ENCODE measurements around the gene SLC9A2.
A peak's percentile ranks its signal among the peaks of the same experiment; 100 is the strongest.

The SLC9A2 gene

DNA sequence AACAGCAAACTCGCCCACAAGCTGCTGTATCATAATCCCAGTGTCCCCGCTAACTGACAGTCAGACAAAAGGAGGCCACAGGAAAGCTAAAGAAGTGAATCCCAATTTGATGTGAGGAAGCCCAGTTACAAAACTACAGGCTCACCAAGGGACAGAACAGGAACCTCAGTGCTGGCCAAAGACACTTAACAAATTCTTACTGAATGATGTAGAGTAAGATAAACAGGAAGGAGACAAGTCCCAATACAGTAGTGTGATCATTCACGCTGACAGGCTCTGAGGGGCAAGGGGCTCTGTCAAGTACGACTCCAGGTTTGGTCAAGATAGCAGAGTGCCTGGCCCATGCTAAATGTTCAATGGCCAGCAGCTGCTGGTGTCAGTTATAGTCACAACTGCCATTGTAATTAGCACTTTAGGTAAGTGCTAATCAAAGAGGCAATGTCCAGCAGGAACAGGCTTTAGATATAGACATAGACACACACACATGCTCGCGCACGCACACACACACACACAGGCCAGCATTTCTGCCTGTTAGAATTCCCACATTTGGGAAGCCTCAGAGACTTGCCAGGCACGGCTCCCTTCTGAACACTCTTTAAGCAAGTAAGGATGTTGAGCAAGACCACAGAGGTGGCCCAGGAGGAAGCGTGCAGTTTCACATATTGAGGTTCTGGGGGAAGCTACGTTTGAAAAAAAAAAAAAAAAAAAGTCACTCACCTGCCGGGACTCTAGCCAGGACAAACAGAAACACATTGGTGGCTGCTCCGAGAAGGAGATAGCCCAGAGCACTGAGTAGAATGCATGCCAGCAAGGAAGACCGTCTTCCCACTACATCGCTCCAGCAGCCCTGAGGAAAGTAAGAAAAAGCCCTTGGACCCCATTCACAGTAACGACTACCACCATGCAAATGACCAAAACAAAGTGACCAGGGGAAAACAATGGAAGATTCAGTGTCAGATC lies 107.1 kb downstream of the SLC9A2 start:
- TF ChIP-seq, protein P1, sequence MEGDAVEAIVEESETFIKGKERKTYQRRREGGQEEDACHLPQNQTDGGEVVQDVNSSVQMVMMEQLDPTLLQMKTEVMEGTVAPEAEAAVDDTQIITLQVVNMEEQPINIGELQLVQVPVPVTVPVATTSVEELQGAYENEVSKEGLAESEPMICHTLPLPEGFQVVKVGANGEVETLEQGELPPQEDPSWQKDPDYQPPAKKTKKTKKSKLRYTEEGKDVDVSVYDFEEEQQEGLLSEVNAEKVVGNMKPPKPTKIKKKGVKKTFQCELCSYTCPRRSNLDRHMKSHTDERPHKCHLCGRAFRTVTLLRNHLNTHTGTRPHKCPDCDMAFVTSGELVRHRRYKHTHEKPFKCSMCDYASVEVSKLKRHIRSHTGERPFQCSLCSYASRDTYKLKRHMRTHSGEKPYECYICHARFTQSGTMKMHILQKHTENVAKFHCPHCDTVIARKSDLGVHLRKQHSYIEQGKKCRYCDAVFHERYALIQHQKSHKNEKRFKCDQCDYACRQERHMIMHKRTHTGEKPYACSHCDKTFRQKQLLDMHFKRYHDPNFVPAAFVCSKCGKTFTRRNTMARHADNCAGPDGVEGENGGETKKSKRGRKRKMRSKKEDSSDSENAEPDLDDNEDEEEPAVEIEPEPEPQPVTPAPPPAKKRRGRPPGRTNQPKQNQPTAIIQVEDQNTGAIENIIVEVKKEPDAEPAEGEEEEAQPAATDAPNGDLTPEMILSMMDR (IDR thresholded peaks at IDR 0.05; ENCODE audit: low read depth, low read length), result no peak
- H3K36me3 ChIP-seq, result no peaks in the 10 kb centered on the region
- no peak overlapping the region for H3K27ac ChIP-seq
- no peak overlapping the region for H3K4me3 ChIP-seq (ENCODE audit: low read depth, low read length)
- H3K27me3 ChIP-seq (ENCODE audit: insufficient read depth, low read depth, severe bottlenecking), result no peaks in the 10 kb centered on the region
- no peak for DNase-seq
- no peaks in the 10 kb centered on the region for H3K9me3 ChIP-seq (ENCODE audit: severe bottlenecking)

- Histone ChIP-seq H3K27ac (no peak overlapping the region), H3K27me3 (ENCODE audit: insufficient read depth, low read depth, severe bottlenecking) (no peaks in the 10 kb centered on the region), H3K9me3 (ENCODE audit: severe bottlenecking) (no peaks in the 10 kb centered on the region), H3K4me3 (ENCODE audit: low read depth, low read length) (peak overlapping the region; percentile 81), H3K36me3 (no peaks in the 10 kb centered on the region)
- no peak for DNase-seq
- TF ChIP-seq, protein P1 (IDR thresholded peaks at IDR 0.05; ENCODE audit: low read depth, low read length), result no peak
These were observed 116.2 kb downstream of the SLC9A2 start for GRCh38 chr2:102735416-102736109.

DNA sequence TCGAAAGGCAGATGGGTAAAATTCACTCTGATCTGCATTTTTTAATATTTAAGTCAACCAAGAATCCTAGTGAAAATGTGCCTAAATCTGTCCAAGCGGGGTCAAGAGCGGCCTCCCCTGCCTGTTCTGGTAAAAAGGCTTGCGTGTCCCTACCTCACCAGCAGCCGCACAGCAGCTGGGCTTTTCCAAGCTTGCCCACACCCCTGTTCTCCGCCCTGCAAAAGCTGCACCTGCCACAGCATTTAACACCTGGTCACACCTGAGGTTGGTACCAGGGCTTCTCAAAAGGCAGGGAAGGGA lies 116.7 kb downstream of the SLC9A2 start:
- Histone ChIP-seq H3K4me3 (ENCODE audit: low read depth, low read length) (peak overlapping the region; percentile 81), H3K27ac (no peak overlapping the region), H3K9me3 (ENCODE audit: severe bottlenecking) (no peaks in the 10 kb centered on the region), H3K36me3 (no peaks in the 10 kb centered on the region), H3K27me3 (ENCODE audit: insufficient read depth, low read depth, severe bottlenecking) (no peaks in the 10 kb centered on the region)
- TF ChIP-seq, protein P1 (IDR thresholded peaks at IDR 0.05; ENCODE audit: low read depth, low read length), result no peak
- DNase-seq, result no peak

DNA sequence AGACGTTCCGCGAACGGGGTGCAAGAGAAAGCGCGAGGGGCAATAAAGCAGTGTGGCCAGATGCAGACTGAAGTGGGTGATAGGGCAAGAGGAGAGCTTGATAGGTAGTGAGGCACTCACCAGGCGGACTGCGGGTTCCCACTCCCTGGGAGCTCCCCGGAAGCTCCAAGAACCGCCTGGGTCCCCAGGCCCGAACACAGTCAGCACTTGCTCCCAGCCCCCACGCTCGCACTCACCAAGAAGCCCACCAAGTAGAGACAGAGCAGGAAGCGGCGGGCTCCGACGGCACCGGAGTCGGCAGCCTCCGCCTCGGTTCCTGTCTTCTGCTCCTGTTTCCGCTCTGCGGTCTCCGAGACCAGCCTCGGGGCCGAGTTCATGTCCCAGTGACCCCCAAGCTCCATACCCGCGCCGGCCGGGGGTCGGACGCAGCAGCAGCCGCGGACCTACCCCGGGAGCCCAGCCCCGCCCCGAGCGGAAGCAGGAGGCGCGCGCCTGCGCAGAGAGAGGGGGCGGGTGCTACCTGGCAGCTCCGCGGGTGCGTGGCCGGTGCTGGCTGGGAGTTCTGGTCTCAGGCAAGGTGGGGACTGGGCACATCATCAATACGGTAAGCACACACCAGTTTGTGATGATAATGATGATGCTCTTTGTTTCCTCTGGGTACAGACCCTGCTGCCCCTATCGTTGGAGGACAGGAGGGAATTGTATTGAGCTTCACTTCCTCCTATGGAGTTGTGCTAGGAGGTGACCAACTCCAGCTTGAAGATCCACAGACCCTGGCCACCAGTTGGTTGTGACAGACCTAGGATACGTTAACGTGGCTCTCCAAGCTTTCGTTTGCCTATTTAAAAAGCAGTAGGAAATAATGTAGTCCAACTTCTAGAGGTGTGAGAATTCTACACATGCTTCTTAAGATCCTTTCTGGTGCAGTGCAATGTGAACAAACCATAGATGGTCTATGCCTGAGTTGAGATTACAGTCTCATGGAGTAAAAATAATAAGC lies 117.4 kb downstream of the SLC9A2 start:
- peak; percentile 83 for DNase-seq
- H3K9me3 ChIP-seq (ENCODE audit: severe bottlenecking), result no peaks in the 10 kb centered on the region
- H3K27ac ChIP-seq, result peak overlapping the region; percentile 42
- H3K27me3 ChIP-seq (ENCODE audit: insufficient read depth, low read depth, severe bottlenecking), result no peaks in the 10 kb centered on the region
- TF ChIP-seq, protein P1 (IDR thresholded peaks at IDR 0.05; ENCODE audit: low read depth, low read length), result no peak
- peak overlapping the region; percentile 81 for H3K4me3 ChIP-seq (ENCODE audit: low read depth, low read length)
- H3K36me3 ChIP-seq, result no peaks in the 10 kb centered on the region

- TF ChIP-seq, protein P1 (IDR thresholded peaks at IDR 0.05; ENCODE audit: low read depth, low read length), result no peak
- peak overlapping the region; percentile 81 for H3K4me3 ChIP-seq (ENCODE audit: low read depth, low read length)
- no peak for DNase-seq
- H3K36me3 ChIP-seq, result no peaks in the 10 kb centered on the region
- H3K27ac ChIP-seq, result no peak overlapping the region
- H3K9me3 ChIP-seq (ENCODE audit: severe bottlenecking), result no peaks in the 10 kb centered on the region
- H3K27me3 ChIP-seq (ENCODE audit: insufficient read depth, low read depth, severe bottlenecking), result no peaks in the 10 kb centered on the region
These were observed 118.1 kb downstream of the SLC9A2 start for GRCh38 chr2:102737431-102737830.

Data from WERI-Rb-1 (cell line).